Thoracic aorta (tissue), 2 donors: ENCODE measurements around the gene DENND5A. TPM values are rescaled to one million over a fixed set of nuclear protein-coding genes. Genes with fewer than 3 reads are reported as not detected.

Experiments
- ATAC-seq: fragments of 150-250 bp; one replicate; pipeline ENCODE4 v1.8.0; 2017; ENCODE audit warnings: low read depth; ENCODE audit not compliant: insufficient number of reproducible peaks, low FRiP score
- DNase-seq: peaks from one replicate; pipeline ENCODE4 v3.0.0-alpha.2; 2020; ENCODE audit warnings: low spot score
- H3K27ac ChIP-seq, 2 donors: fragments of 200-600 bp; sonication (generic); 1 replicate in 1 of 2; 2 replicates in 1 of 2; pipeline ENCODE4 v1.5.1; 2016; ENCODE audit warnings: mild to moderate bottlenecking in 2 of 2, moderate library complexity in 2 of 2
- H3K27me3 ChIP-seq: fragments of 200-600 bp; sonication (generic); replicated peaks from 2 replicates; pipeline ENCODE4 v1.6.0; 2016; ENCODE audit warnings: mild to moderate bottlenecking; ENCODE audit not compliant: insufficient read depth
- H3K36me3 ChIP-seq: fragments of 200-600 bp; sonication (generic); one replicate; pipeline ENCODE4 v1.5.1; 2016
- H3K4me1 ChIP-seq, 2 donors: fragments of 200-600 bp; sonication (generic); 1 replicate in 1 of 2; 2 replicates in 1 of 2; pipeline versions ENCODE4 v1.5.1 to v1.6.0; 2016; ENCODE audit warnings: low read depth in 2 of 2, mild to moderate bottlenecking in 1 of 2; ENCODE audit not compliant: control insufficient read depth in 1 of 2
- H3K4me3 ChIP-seq: fragments of 200-600 bp; sonication (generic); 2 replicates; pipeline ENCODE4 v1.5.1; 2016; ENCODE audit warnings: mild to moderate bottlenecking
- H3K9me3 ChIP-seq: fragments of 200-600 bp; sonication (generic); 2 replicates; pipeline ENCODE4 v1.5.1; 2016
- CTCF ChIP-seq: fragments of 200-600 bp; sonication (generic); IDR thresholded peaks from one replicate; pipeline ENCODE4 v1.5.1; 2019; ENCODE audit warnings: antibody characterized with exemption
- total RNA-seq, 2 donors: library from RNA; depleted of rRNA; stranded (reverse); fragments of >200 nt; gene quantifications; one replicate each; pipeline versions ENCODE4 v1.1.0 to v1.2.3, GENCODE V29; 2016

The DENND5A gene
- total RNA-seq, 2 donors from 2014 or later = 169 to 178 TPM

- Histone ChIP-seq H3K27me3 (no peaks in the 10 kb centered on the region), H3K36me3 (peaks cover 21% of the 10 kb centered on the region), H3K9me3 (no peaks in the 10 kb centered on the region), H3K4me1 (peaks cover 0 to 6% of the 10 kb centered on the region in 2 donors), H3K27ac (no peak overlapping the region), H3K4me3 (no peak overlapping the region)
- TF ChIP-seq CTCF = no peak
- no peak for ATAC-seq
- DNase-seq = no peak
These were observed 109.2 kb downstream of the DENND5A start for GRCh38 chr11:9155930-9156329.

GRCh38 chr11:9153651-9154050 is 111.5 kb downstream of the DENND5A start:
- Histone ChIP-seq H3K36me3 (peaks cover 28% of the 10 kb centered on the region), H3K27ac (no peak overlapping the region), H3K9me3 (no peaks in the 10 kb centered on the region), H3K27me3 (no peaks in the 10 kb centered on the region), H3K4me3 (no peak overlapping the region), H3K4me1 (no peaks in the 10 kb centered on the region)
- no peak for TF ChIP-seq CTCF
- no peak for ATAC-seq
- DNase-seq = no peak

- DNase-seq (no peak), ATAC-seq (no peak)
- H3K9me3 ChIP-seq = no peaks in the 10 kb centered on the region
- TF ChIP-seq CTCF = no peak
- no peaks in the 10 kb centered on the region for H3K4me1 ChIP-seq
- H3K36me3 ChIP-seq = peaks cover 37% of the 10 kb centered on the region
- H3K27me3 ChIP-seq = no peaks in the 10 kb centered on the region
- no peak overlapping the region for H3K27ac ChIP-seq
- H3K4me3 ChIP-seq = no peak overlapping the region
These were observed 113.5 kb downstream of the DENND5A start for GRCh38 chr11:9151631-9152030.

GRCh38 chr11:9150926-9151325 is 114.2 kb downstream of the DENND5A start:
- ATAC-seq = no peak
- no peak overlapping the region for H3K27ac ChIP-seq
- no peak for TF ChIP-seq CTCF
- H3K9me3 ChIP-seq = no peaks in the 10 kb centered on the region
- H3K36me3 ChIP-seq = peaks cover 44% of the 10 kb centered on the region
- no peak for DNase-seq
- no peaks in the 10 kb centered on the region for H3K27me3 ChIP-seq
- H3K4me1 ChIP-seq = no peaks in the 10 kb centered on the region
- H3K4me3 ChIP-seq = no peak overlapping the region

GRCh38 chr11:9150501-9150900 is 114.6 kb downstream of the DENND5A start:
- TF ChIP-seq CTCF = no peak
- Histone ChIP-seq H3K36me3 (peaks cover 44% of the 10 kb centered on the region), H3K4me1 (no peaks in the 10 kb centered on the region), H3K9me3 (no peaks in the 10 kb centered on the region), H3K4me3 (no peak overlapping the region), H3K27me3 (no peaks in the 10 kb centered on the region), H3K27ac (peak overlapping the region in 1 of 2 donors; percentile 33)
- no peak for DNase-seq
- peak; percentile 65 for ATAC-seq
